ENCODE results near the gene VPS36. TPM values are rescaled to one million over a fixed set of nuclear protein-coding genes. Genes with fewer than 3 reads are reported as not detected.
"Not testable (repeated sequence)": the region's sequence is repeated elsewhere in the genome, so short reads cannot be mapped to it uniquely, and the experiment has no call there.

VPS36 gene
- total and polyA plus RNA-seq, 2 of the 4 experiments (the other 2 are of a cell fraction) = 14.8 to 16.7 TPM

DNA sequence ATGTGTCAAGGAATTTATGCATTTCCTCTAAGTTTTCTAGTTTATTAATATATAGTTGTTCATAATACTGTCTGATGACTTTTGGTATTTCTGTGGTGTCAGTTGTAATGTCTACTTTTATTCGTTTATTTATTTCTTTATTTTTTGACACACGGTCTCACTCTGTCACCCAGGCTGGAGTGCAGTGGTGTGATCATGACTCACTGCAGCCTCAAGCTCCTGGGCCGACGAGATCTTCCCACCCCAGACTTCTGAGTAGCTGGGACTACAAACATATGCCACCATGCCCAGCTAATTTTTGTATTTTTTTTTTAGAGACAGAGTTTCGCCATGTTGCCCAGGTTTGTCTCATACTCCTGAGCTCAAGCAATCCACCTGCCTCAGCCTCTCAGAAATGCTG is 43.8 kb upstream of the VPS36 start:
- ATAC-seq (ENCODE audit: low read depth); H3K36me3 ChIP-seq (ENCODE audit: control insufficient read depth, insufficient read depth, low read length); H3K79me1 ChIP-seq (ENCODE audit: low read depth in 1 of 2, low read length in 2 of 2); H4K8ac ChIP-seq (ENCODE audit: low read depth in 2 of 2, low read length in 2 of 2); H3K4me3 ChIP-seq (ENCODE audit: insufficient read depth, low read depth, low read length); POLR2A ChIA-PET (ENCODE audit: unreplicated experiment); H2BK20ac ChIP-seq (ENCODE audit: low read depth, low read length); H2BK5ac ChIP-seq (ENCODE audit: low read depth, low read length, poor library complexity, severe bottlenecking); H4K91ac ChIP-seq (ENCODE audit: insufficient read depth, low read depth, low read length); H3K23ac ChIP-seq (ENCODE audit: low read depth, low read length); H3K27ac ChIP-seq (ENCODE audit: insufficient read depth, low read length); H4K20me1 ChIP-seq (ENCODE audit: insufficient read depth, low read length); H2AK9ac ChIP-seq (replicated peaks; ENCODE audit: low read depth, low read length, poor library complexity); dilution Hi-C loops (cut with HindIII; ENCODE audit: low sequenced_read_pairs, unreplicated experiment); H3K27me3 ChIP-seq (ENCODE audit: control insufficient read depth, insufficient read depth, low read length); H3K4me2 ChIP-seq (ENCODE audit: low read depth, low read length); H3K4ac ChIP-seq (ENCODE audit: low read depth, low read length); H3K4me1 ChIP-seq (ENCODE audit: control insufficient read depth, insufficient read depth, low read length); H2BK15ac ChIP-seq (ENCODE audit: low read depth, low read length); H3K14ac ChIP-seq (replicated peaks; ENCODE audit: low read depth, low read length); H2AK5ac ChIP-seq (ENCODE audit: low read depth, low read length); H3K9me1 ChIP-seq (ENCODE audit: insufficient read depth, low read length); H3K18ac ChIP-seq (ENCODE audit: low read depth, low read length); H3K9ac ChIP-seq (ENCODE audit: low read depth, low read length); H2BK120ac ChIP-seq (ENCODE audit: low read depth, low read length); CTCF ChIA-PET; in situ Hi-C loops (cut with MboI; ENCODE audit: low sequenced_read_pairs); H3K56ac ChIP-seq (ENCODE audit: extremely low read depth, insufficient read depth, low read length); H2AFZ ChIP-seq (replicated peaks; ENCODE audit: low read length, poor library complexity); BruUV-seq (replicated peaks); H3K9me3 ChIP-seq (ENCODE audit: control insufficient read depth, insufficient read depth, low read length); DNase-seq; H4K5ac ChIP-seq (ENCODE audit: low read depth, low read length); intact Hi-C loops (cut with micrococcal nuclease): not testable (repeated sequence)
- no CpG with 5 or more reads among the region's 5 CpGs for WGBS, 2 experiments (ENCODE audit: extremely low coverage in 2 of 2, insufficient read length in 1 of 2)

DNA sequence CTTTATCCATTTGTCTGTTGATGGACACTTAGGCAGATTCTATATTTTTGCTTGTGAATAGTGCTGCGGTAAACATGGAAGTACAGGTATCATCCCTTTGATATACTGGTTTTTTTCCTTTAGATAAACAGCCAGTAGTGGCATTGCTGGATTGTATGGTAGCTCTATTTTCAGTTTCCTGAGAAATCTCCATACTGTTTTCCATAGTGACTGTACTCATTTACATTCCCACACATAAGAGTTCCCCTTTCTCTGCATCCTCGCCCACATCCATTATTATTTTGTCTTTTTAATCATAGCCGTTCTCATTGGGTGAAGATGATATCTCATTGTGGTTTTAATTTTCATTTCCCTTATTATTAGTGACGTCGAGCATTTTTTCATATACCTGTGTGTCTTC is 40.6 kb upstream of the VPS36 start:
- H2BK15ac ChIP-seq (ENCODE audit: low read depth, low read length); POLR2A ChIA-PET (ENCODE audit: unreplicated experiment); ATAC-seq (ENCODE audit: low read depth); H3K4me1 ChIP-seq (ENCODE audit: control insufficient read depth, insufficient read depth, low read length); H4K20me1 ChIP-seq (ENCODE audit: insufficient read depth, low read length); H3K27ac ChIP-seq (ENCODE audit: insufficient read depth, low read length); H3K79me1 ChIP-seq (ENCODE audit: low read depth in 1 of 2, low read length in 2 of 2); H4K8ac ChIP-seq (ENCODE audit: low read depth in 2 of 2, low read length in 2 of 2); intact Hi-C loops (cut with micrococcal nuclease); H2BK20ac ChIP-seq (ENCODE audit: low read depth, low read length); dilution Hi-C loops (cut with HindIII; ENCODE audit: low sequenced_read_pairs, unreplicated experiment); H3K9me3 ChIP-seq (ENCODE audit: control insufficient read depth, insufficient read depth, low read length); H3K27me3 ChIP-seq (ENCODE audit: control insufficient read depth, insufficient read depth, low read length); H2BK5ac ChIP-seq (ENCODE audit: low read depth, low read length, poor library complexity, severe bottlenecking); H3K18ac ChIP-seq (ENCODE audit: low read depth, low read length); H2AFZ ChIP-seq (replicated peaks; ENCODE audit: low read length, poor library complexity); in situ Hi-C loops (cut with MboI; ENCODE audit: low sequenced_read_pairs); H2AK5ac ChIP-seq (ENCODE audit: low read depth, low read length); H3K36me3 ChIP-seq (ENCODE audit: control insufficient read depth, insufficient read depth, low read length); H2AK9ac ChIP-seq (replicated peaks; ENCODE audit: low read depth, low read length, poor library complexity); H4K91ac ChIP-seq (ENCODE audit: insufficient read depth, low read depth, low read length); H3K56ac ChIP-seq (ENCODE audit: extremely low read depth, insufficient read depth, low read length); H3K4me2 ChIP-seq (ENCODE audit: low read depth, low read length); H3K4ac ChIP-seq (ENCODE audit: low read depth, low read length); H2BK120ac ChIP-seq (ENCODE audit: low read depth, low read length); H4K5ac ChIP-seq (ENCODE audit: low read depth, low read length); H3K14ac ChIP-seq (replicated peaks; ENCODE audit: low read depth, low read length); H3K9me1 ChIP-seq (ENCODE audit: insufficient read depth, low read length); BruUV-seq (replicated peaks); H3K23ac ChIP-seq (ENCODE audit: low read depth, low read length); DNase-seq; H3K4me3 ChIP-seq (ENCODE audit: insufficient read depth, low read depth, low read length); CTCF ChIA-PET; H3K9ac ChIP-seq (ENCODE audit: low read depth, low read length): not testable (repeated sequence)
- WGBS, 2 experiments (ENCODE audit: extremely low coverage in 2 of 2, insufficient read length in 1 of 2) = no CpG with 5 or more reads among the region's 5 CpGs

Measured in IMR-90 (cell line).